Measurements from ENCODE around the gene ARID1B. TPM values are rescaled to one million over a fixed set of nuclear protein-coding genes. Genes with fewer than 3 reads are reported as not detected.
"Not testable (repeated sequence)": the region's sequence is repeated elsewhere in the genome, so short reads cannot be mapped to it uniquely, and the experiment has no call there.

The ARID1B gene
- total RNA-seq, 1 donor from 2014 or later, result 26.2 TPM

DNA sequence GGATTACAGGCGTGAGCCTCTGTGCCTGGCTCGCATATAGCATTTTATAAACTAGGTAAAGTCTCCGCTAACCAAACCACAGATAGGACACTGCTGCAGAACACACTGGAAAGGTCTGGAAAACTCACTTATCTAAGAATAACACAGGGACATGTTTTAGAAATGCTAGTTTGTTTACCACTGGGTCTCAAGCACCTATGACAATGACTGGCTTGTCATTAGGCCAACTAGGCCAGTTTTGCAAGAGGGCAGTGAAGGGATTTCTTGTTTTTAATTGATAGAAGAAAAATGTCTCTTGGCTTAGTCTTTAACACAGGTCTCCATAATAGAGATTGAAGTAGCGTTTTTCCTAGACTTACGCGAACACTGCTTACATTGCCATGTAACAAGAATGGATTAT, 344.7 kb downstream of the ARID1B start:
- DNase-seq (ENCODE audit: low read depth), result no peak

GRCh38 chr6:157123234-157123633, 346.1 kb downstream of the ARID1B start:
- no peak for DNase-seq (ENCODE audit: low read depth)

DNA sequence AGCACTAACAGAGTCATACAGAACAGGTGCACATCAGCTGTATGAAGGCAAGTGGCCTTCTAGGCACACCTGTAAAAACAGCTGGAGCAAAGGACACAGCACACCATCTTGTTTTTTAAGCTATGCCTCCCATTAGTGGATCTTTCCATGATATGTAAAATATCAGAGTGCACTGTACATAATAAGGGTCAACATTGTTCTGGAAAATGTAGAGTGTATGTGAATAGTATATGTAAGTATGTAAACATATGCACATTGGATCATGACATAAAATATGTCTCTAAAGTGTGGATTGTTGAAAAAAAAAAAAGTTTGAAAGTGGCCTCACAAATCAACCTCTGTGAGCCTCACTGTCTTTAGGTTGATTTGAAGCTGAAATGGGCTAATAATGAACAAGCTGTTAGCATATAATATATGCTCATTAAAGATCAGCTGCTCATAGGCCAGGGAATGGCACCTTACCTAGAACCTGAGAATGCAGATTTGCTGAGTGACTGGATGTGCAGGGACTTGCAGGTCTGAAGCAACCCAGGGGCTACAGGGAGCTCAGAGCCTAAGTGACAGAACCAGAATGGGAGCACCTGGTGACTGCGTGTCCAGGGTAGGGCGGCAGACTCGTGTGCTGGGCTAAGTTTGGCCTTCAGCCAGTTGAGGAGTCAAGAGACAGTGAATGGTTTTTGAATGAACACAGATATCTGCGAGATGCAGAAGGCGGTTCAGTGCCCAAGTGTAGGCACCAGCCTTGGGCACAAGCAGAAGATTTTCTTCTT, 347.5 kb downstream of the ARID1B start:
- DNase-seq (ENCODE audit: low read depth), result no peak

- no peak for DNase-seq (ENCODE audit: low read depth)
Measured at GRCh38 chr6:157125531-157125930, 348.4 kb downstream of the ARID1B start.

DNA sequence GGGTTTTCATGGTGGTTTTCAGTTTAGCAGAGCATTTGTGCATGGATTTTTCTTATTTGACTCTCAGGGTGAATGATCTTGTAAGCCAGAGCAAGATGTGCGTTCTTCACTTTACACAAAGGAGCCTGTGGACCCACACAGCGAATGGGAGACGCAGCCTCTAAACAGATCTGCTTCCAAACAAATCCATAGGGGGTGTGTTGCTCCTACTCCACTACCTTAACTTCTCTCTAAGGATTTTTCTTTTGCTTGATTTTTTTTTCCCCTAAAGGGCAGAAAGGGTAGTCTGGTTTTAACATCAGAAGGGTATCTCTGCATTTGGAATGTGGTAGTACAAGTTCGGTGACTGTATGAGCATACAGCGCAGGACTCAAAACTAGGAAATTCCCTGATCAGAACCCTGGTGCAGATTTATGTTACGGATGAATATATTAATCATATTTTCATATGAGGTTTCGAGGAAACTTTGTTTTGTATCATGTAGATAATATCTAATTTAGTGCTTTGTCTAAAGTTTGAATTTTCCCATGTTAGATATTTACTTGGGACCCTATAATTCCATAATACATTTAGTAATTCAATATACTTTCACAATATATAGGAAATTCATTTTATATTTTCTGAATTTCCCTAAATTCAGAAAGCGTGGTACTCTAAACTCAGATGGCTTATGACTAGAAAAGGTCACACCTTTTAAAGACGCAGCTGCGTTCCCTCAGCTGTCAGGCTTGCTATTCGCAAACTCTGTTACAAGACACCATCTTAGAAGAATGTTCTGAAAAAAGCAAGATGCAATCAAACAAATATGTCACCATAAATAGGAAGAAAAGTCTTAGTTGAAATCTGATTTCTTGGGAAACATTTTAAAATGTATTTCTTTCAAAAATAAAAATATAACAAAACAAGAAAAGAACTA, 349.3 kb downstream of the ARID1B start:
- DNase-seq (ENCODE audit: low read depth), result no peak

DNA sequence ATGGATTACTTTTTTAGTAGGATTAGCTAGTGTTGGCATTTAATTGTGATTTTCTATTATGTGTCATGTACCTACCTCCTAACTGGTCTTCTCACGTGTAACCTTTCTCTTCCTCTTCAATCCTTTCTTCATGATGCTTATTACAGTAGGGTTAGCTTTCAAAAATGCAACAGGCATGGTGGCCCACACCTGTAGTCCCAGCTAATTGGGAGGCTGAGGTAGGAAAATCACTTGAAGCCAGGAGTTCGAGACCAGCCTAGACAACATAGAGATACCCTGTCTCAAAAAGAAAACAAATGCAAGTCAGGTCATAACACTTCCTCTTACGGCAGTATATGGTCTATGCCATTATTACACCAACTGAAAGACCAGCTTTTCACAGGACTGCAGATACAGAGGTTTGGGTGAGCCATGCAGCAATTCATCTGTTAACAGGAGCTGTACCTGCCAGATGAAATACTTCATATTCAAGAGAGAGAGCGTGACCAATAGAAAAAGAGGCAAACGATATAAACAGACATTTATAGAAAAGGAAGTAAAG, 351.1 kb downstream of the ARID1B start:
- no peak for DNase-seq (ENCODE audit: low read depth)

DNA sequence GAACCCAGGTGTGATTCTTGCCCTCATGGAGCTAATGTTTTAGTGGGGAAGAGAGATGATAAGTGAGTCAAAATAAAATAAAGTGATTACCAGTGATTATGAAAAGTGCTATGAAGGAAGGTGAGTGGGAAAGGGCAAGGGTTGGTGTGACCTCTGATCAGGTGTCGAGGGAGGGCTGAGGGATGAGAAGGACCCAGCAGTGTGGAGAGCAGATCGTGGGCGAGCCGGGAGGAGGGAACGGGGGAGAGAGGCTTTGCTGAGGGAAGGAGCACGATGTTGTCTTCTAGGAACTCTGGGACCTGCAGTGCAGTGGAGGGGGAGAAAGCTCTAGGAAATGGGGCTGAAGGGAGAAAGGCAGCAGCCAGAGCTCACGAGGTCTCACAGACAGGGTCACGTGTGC, 354.1 kb downstream of the ARID1B start:
- DNase-seq (ENCODE audit: low read depth), result no peak

GRCh38 chr6:157133856-157134255, 356.7 kb downstream of the ARID1B start:
- no peak for DNase-seq (ENCODE audit: low read depth)

DNA sequence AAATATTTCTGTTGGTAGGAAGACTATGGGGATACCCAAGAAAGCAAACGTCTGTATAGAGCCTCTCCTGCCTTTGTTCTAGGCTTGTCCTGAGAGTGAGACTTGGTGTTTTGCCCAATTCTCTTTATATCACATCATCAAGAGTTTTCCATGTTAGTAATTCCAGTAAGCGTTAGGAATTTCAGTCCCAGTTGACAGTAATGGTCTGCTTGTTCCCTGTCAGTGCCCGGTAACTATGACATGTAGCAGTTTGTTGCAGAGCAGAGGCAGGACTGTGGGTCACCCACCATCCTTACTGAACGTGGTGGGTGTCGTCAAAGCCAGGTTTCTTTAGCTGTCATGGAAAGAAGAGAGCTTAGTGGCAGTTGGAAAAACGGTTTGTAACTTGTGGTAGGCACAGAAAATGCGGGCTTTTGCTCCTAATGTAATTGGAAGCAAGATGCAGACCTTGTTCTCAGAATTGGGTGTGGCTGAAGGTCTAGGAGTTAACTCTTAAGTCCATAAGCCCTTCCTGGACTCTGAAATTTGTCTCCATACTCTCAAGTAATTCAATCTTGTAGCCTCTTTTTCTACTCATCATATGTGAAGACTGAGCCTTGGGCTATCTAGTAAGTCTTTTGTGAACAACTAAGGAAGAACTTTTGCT, 357.3 kb downstream of the ARID1B start:
- no peak for DNase-seq (ENCODE audit: low read depth)

GRCh38 chr6:157135691-157136090, 358.5 kb downstream of the ARID1B start:
- DNase-seq (ENCODE audit: low read depth), result no peak

DNA sequence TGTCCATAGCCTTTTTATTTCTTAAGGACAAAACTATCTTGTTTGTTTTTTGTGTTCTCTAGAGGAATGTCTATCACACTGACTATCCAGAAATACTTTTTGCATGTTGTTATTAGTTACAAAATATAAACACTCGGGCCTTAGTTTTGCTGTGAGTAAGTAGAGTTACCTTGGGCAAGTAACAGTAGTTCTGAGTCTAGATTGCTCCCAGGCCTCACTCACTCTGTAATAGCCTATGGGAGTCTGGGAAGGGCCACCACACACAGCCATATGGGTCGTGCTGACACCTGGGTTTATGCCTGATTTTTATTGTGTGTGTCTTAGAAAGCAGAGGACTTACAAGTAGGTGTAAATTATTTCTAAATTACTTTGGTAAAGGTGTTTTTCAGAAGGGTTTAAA, 360.3 kb downstream of the ARID1B start:
- DNase-seq (ENCODE audit: low read depth), result no peak

GRCh38 chr6:157139054-157139708, 362.0 kb downstream of the ARID1B start:
- no peak for DNase-seq (ENCODE audit: low read depth)

- peak; percentile 81 for DNase-seq (ENCODE audit: low read depth)
Measured at GRCh38 chr6:157143171-157143889, 366.2 kb downstream of the ARID1B start.

- DNase-seq (ENCODE audit: low read depth), result no peak
Measured at GRCh38 chr6:157143890-157144798, 367.0 kb downstream of the ARID1B start.

GRCh38 chr6:157144859-157145568, 367.8 kb downstream of the ARID1B start:
- DNase-seq (ENCODE audit: low read depth), result no peak

DNA sequence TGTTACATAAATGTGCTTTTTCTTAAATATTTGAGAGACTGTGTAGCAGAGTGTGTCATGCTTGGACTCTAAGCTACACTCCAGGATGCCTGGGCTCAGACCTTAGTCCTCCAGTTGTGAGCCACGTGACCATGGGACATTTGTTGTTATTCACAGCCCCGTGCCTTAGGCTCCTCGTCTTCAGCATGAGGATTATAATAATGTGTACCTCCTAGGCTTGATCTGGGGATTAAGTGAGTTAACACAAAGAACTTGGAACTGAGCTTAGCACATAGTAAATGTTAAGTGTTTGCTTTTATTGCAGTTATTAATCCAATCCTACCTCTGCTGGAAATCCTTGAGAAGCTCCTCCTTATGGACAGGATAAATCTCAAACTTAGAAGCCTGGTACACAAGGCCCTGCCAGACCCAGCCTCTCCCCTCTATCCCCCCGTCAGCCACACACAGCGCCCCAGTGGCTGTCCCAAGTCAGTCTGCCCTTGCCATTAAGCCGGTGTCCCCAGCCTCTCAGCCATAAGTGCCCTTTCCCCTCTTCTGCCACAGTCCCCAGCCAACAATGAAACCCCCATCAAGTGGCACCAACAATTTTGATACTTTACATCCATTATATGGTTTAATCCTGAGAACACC, 368.6 kb downstream of the ARID1B start:
- peak; percentile 26 for DNase-seq (ENCODE audit: low read depth)

DNA sequence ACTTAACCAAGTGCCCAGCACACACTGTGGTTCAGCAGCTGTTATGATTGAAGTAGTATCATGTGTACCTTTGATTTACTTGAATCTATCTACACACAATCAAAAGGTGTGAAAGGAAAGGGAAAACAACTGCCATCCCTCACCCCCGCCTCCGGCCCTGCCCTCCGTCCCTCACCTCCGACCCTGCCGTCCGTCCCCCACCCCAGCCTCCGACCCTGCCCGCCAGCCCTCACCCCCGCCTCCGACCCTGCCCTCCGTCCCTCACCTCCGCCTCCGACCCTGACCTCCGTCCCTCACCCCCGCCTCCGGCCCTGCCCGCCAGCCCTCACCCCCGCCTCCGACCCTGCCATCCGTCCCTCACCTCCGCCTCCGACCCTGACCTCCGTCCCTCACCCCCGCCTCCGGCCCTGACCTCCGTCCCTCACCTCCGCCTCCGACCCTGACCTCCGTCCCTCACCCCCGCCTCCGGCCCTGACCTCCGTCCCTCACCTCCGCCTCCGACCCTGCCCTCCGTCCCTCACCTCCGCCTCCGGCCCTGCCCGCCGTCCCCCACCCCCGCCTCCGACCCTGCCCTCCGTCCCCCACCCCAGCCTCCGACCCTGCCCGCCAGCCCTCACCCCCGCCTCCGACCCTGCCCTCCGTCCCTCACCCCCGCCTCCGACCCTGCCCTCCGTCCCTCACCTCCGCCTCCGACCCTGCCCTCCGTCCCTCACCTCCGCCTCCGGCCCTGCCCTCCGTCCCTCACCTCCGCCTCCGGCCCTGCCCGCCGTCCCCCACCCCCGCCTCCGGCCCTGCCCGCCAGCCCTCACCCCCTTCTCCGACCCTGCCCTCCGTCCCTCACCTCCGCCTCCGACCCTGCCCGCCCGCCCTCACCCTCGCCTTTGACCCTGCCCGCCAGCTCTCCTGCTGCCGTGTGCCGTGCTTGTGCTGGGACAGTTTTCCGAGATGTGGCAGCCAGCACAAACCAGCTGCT, 370.2 kb downstream of the ARID1B start:
- DNase-seq (ENCODE audit: low read depth), result not testable (repeated sequence)
